Tibial nerve (tissue), 4 donors: ENCODE data around the gene MARF1. TPM values are rescaled to one million over a fixed set of nuclear protein-coding genes. Genes with fewer than 3 reads are reported as not detected.

Experiments
- DNase-seq, 2 donors: peaks; one replicate each; pipeline ENCODE4 v3.0.0-alpha.2; 2019; ENCODE audit warnings: low spot score in 2 of 2
- H3K27ac ChIP-seq, 4 donors: fragments of 200-600 bp; sonication (generic) in 3 of 4; one replicate each; pipeline ENCODE4 v1.5.1; 2017 to 2019; ENCODE audit warnings: mild to moderate bottlenecking in 1 of 4
- H3K27me3 ChIP-seq, 2 donors: fragments of 200-600 bp; sonication (generic) in 1 of 2; one replicate each; pipeline versions ENCODE4 v1.5.1 to v1.6.0; 2017 to 2019
- H3K36me3 ChIP-seq, 3 donors: fragments of 200-600 bp; sonication (generic); one replicate each; pipeline ENCODE4 v1.5.1; 2018 to 2019
- H3K4me1 ChIP-seq, 4 donors: fragments of 200-600 bp; sonication (generic) in 3 of 4; one replicate each; pipeline ENCODE4 v1.5.1; 2017 to 2019
- H3K4me3 ChIP-seq, 4 donors: fragments of 200-600 bp; sonication (generic) in 3 of 4; one replicate each; pipeline ENCODE4 v1.5.1; 2017 to 2019; ENCODE audit warnings: mild to moderate bottlenecking in 1 of 4, moderate library complexity in 1 of 4
- H3K9me3 ChIP-seq, 4 donors: fragments of 200-600 bp; sonication (generic) in 3 of 4; one replicate each; pipeline ENCODE4 v1.5.1; 2017 to 2019
- EP300 ChIP-seq, 2 donors: sonication (generic); formaldehyde crosslinking; IDR thresholded peaks; one replicate each; pipeline ENCODE4 v1.6.1; 2017; ENCODE audit warnings: antibody characterized with exemption in 2 of 2, mild to moderate bottlenecking in 1 of 2
- POLR2A ChIP-seq, 2 donors: fragments of 450-650 bp; IDR thresholded peaks; one replicate each; pipeline ENCODE4 v1.6.1; 2017; ENCODE audit warnings: antibody characterized with exemption in 2 of 2, mild to moderate bottlenecking in 2 of 2, moderate library complexity in 2 of 2
- WGBS, 2 donors: methylation state at CpG; one replicate each; pipeline ENCODE4 v1.1.5; 2018; 5-methylcytosine and 5-hydroxymethylcytosine counted together
- total RNA-seq, 4 donors: library from RNA; depleted of rRNA; stranded (reverse); fragments of >200 nt; gene quantifications; one replicate each; pipeline ENCODE4 v1.1.0, GENCODE V29; 2016
- TF ChIP-seq, protein P1 (sequence below), 5 experiments: fragments of 200-600 bp in 3 of 5; fragments of 450-650 bp in 2 of 5; sonication (generic) in 3 of 5; IDR thresholded peaks; one replicate each; pipeline ENCODE4 v1.5.1; 2016 to 2019; ENCODE audit warnings: antibody characterized with exemption in 5 of 5, mild to moderate bottlenecking in 3 of 5, moderate library complexity in 2 of 5

Gene MARF1
- total RNA-seq, 4 donors from 2014 or later: 44.6 to 57.5 (median 54.4) TPM

DNA sequence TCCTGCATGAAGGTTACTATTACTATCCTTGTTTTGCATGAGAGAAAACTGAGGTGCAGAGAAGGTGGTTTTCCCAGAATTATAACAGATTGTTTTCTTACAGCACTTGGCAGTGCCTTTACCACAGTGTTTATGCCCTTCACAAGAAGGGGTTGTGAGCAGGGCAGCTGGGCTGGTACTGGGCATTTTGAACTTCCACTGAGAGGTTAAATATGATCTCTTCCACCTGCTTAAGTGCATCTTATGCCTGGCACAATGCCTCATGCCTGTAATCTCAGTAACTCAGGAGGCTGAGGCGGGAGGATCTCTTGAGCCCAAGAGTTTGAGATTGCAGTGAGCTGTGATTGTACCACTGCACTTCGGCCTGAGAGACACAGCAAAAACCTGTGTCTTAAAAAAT lies 43.3 kb upstream of the MARF1 start:
- no peak for DNase-seq
- 97 to 98% methylated on average over 2 of the region's 2 CpGs for WGBS, 2 donors
- H3K27me3 ChIP-seq: no peaks in the 10 kb centered on the region
- TF ChIP-seq, protein P1, sequence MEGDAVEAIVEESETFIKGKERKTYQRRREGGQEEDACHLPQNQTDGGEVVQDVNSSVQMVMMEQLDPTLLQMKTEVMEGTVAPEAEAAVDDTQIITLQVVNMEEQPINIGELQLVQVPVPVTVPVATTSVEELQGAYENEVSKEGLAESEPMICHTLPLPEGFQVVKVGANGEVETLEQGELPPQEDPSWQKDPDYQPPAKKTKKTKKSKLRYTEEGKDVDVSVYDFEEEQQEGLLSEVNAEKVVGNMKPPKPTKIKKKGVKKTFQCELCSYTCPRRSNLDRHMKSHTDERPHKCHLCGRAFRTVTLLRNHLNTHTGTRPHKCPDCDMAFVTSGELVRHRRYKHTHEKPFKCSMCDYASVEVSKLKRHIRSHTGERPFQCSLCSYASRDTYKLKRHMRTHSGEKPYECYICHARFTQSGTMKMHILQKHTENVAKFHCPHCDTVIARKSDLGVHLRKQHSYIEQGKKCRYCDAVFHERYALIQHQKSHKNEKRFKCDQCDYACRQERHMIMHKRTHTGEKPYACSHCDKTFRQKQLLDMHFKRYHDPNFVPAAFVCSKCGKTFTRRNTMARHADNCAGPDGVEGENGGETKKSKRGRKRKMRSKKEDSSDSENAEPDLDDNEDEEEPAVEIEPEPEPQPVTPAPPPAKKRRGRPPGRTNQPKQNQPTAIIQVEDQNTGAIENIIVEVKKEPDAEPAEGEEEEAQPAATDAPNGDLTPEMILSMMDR (IDR thresholded peaks at IDR 0.05): no peak
- TF ChIP-seq EP300 (IDR thresholded peaks at IDR 0.05) (no peak), POLR2A (IDR thresholded peaks at IDR 0.05) (no peak)
- H3K36me3 ChIP-seq: peaks cover 0 to 65% (median 12%) of the 10 kb centered on the region in 3 donors
- no peak overlapping the region for H3K4me3 ChIP-seq
- H3K4me1 ChIP-seq: peaks cover 0 to 12% (median 0%) of the 10 kb centered on the region in 4 donors
- H3K9me3 ChIP-seq: no peaks in the 10 kb centered on the region
- no peak overlapping the region for H3K27ac ChIP-seq

DNA sequence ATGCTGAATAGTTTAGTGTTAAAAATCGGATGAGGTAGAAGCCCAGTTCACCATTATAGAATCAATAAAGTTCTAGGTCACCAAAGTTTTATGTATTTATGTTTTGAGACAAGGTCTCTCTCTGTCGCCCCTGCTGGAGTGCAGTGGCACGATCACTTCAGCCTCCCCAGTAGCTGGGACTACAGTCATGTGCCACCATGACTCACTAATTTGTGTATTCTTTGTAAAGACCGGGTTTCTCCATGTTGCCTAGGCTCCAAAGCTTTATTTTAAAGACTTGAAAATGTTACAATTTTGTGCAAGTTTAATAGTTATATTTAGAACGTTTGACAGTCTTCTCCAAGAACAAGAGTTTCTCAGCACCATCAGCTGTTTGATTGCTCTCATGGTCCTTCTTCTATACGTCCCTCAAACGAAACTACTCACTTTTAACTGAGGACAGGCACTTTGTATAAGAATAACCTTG lies 39.2 kb upstream of the MARF1 start:
- 51% methylated on average over 7 of the region's 7 CpGs for WGBS, 2 donors
- no peaks in the 10 kb centered on the region for H3K9me3 ChIP-seq
- peaks cover 0 to 63% (median 7%) of the 10 kb centered on the region in 3 donors for H3K36me3 ChIP-seq
- DNase-seq: peak in 1 of 2 donors; percentile 20
- TF ChIP-seq EP300 (IDR thresholded peaks at IDR 0.05): no peak
- TF ChIP-seq POLR2A (IDR thresholded peaks at IDR 0.05): no peak
- TF ChIP-seq, protein P1 (IDR thresholded peaks at IDR 0.05): peak in 4 of 5 experiments; percentile 15 to 56 (median 34)
- no peaks in the 10 kb centered on the region for H3K27me3 ChIP-seq
- no peak overlapping the region for H3K4me3 ChIP-seq
- peaks cover 0 to 21% (median 0%) of the 10 kb centered on the region in 4 donors for H3K4me1 ChIP-seq
- H3K27ac ChIP-seq: peak overlapping the region in 2 of 4 donors; percentile 26 to 71

DNA sequence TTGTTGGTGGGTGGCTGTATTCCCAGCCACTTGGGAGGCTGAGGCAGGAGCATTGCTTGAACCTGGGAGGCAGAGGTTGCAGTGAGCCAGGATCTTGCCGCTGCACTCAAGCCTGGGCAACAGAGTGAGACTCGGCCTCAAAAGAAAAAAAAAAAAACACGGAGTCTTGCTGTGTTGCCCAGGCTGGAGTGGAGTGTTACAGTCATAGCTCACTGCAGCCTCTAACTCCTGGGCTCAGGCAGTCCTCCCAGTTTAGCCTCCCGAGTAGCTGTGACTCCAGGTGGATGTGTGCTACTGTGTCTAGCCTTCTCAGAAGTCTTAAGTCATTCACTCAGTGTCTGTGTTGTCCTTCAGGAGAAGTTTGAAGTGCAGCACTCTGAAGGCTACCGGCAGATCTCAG lies 34.5 kb upstream of the MARF1 start:
- H3K27me3 ChIP-seq: no peaks in the 10 kb centered on the region
- peak overlapping the region in 2 of 4 donors; percentile 91 to 96 for H3K27ac ChIP-seq
- H3K4me3 ChIP-seq: no peak overlapping the region
- DNase-seq: no peak
- H3K36me3 ChIP-seq: peaks cover 0 to 33% (median 0%) of the 10 kb centered on the region in 3 donors
- peaks cover 0 to 61% (median 20%) of the 10 kb centered on the region in 4 donors for H3K4me1 ChIP-seq
- no peaks in the 10 kb centered on the region for H3K9me3 ChIP-seq
- TF ChIP-seq EP300 (IDR thresholded peaks at IDR 0.05): no peak
- TF ChIP-seq, protein P1 (IDR thresholded peaks at IDR 0.05): no peak
- TF ChIP-seq POLR2A (IDR thresholded peaks at IDR 0.05): no peak
- 91 to 96% methylated on average over 5 of the region's 5 CpGs for WGBS, 2 donors

DNA sequence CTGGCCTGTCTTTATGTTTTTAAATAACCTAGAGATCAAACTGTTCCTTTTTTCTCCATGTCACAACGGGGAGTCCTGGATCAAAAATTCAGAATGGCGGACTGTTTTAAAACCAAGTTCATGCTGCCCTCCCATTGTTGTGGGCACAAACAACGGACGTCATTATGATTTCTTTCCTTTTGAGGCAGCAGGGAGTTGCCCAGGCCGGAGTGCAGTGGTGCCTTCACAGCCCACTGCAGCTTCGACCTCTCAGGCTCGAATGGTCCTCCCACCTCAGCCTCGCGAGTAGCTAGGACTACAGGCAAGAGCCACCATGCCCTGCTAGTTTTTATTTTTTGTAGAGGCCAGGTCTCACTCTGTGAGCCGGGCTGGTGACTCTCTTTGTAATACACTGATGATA lies 33.6 kb upstream of the MARF1 start:
- WGBS, 2 donors: 42 to 58% methylated on average over 10 of the region's 10 CpGs
- H3K4me1 ChIP-seq: peaks cover 0 to 62% (median 28%) of the 10 kb centered on the region in 4 donors
- H3K27ac ChIP-seq: peak overlapping the region in 3 of 4 donors; percentile 87 to 96 (median 91)
- TF ChIP-seq, protein P1 (IDR thresholded peaks at IDR 0.05): no peak
- no peak for TF ChIP-seq EP300 (IDR thresholded peaks at IDR 0.05)
- no peak for TF ChIP-seq POLR2A (IDR thresholded peaks at IDR 0.05)
- H3K9me3 ChIP-seq: no peaks in the 10 kb centered on the region
- H3K27me3 ChIP-seq: no peaks in the 10 kb centered on the region
- DNase-seq: no peak
- no peak overlapping the region for H3K4me3 ChIP-seq
- peaks cover 0 to 33% (median 0%) of the 10 kb centered on the region in 3 donors for H3K36me3 ChIP-seq

DNA sequence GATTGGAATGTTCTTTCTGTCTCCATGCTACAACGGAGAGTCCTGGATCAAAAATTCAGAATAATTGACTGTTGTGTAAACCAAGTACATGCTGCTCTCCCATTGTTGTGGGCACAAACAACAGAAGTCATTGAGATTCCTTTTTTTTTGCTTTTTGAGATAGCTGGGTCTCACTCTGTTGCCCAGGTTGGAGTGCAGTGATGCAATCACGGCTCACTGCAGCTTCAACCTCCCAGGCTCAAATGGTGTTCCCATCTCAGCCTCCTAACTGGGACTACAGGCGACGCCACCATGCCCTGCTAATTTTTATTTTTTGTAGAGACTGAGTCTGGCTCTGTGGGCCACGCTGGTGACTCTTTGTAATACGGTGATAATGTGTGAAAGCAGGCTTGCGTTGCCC lies 31.6 kb upstream of the MARF1 start:
- H3K36me3 ChIP-seq: peaks cover 0 to 30% (median 2%) of the 10 kb centered on the region in 3 donors
- H3K27me3 ChIP-seq: no peaks in the 10 kb centered on the region
- no peak overlapping the region for H3K4me3 ChIP-seq
- H3K4me1 ChIP-seq: peaks cover 0 to 63% (median 29%) of the 10 kb centered on the region in 4 donors
- H3K27ac ChIP-seq: peak overlapping the region; percentile 87 to 96 (median 94)
- TF ChIP-seq EP300 (IDR thresholded peaks at IDR 0.05) (no peak), POLR2A (IDR thresholded peaks at IDR 0.05) (no peak)
- TF ChIP-seq, protein P1 (IDR thresholded peaks at IDR 0.05): no peak
- no peak for DNase-seq
- no peaks in the 10 kb centered on the region for H3K9me3 ChIP-seq
- WGBS, 2 donors: 85% methylated on average over 7 of the region's 7 CpGs
